Stimulated activated CD4-positive, alpha-beta T cell treated with anti-CD3 and anti-CD28 coated beads, Interleukin-1b, Interleukin-23, amount 100 ng/mL, for 24 hours (primary cell): ENCODE measurements around the gene RAB40C.

Experiments used
- DNase-seq, 4 experiments: peaks; one replicate each; pipeline ENCODE4 v3.0.0-alpha.2; 2020; ENCODE audit warnings: low read depth in 4 of 4, low spot score in 1 of 4

The RAB40C gene

GRCh38 chr16:559021-559380 is 30.9 kb upstream of the RAB40C start:
- no peak for DNase-seq

GRCh38 chr16:559411-560203 is 30.3 kb upstream of the RAB40C start:
- no peak for DNase-seq

GRCh38 chr16:560204-560700 is 29.6 kb upstream of the RAB40C start, which contains the start of gene PRR35:
PRR35 (plus strand) TSS chr16:560394; CDS start chr16:563295, 2,901 bp downstream.
- no peak for DNase-seq

- no peak for DNase-seq
Observed at GRCh38 chr16:560701-561412, 29.0 kb upstream of the RAB40C start.

GRCh38 chr16:561413-561794 is 28.5 kb upstream of the RAB40C start:
- DNase-seq = no peak

GRCh38 chr16:561957-562938 is 27.6 kb upstream of the RAB40C start:
- no peak for DNase-seq

GRCh38 chr16:563072-563644 is 26.7 kb upstream of the RAB40C start:
- DNase-seq = no peak

GRCh38 chr16:564690-565418 is 25.0 kb upstream of the RAB40C start:
- DNase-seq = no peak

- no peak for DNase-seq
Observed at GRCh38 chr16:565419-566330, 24.2 kb upstream of the RAB40C start.

- DNase-seq = peak in 2 of 4 experiments; percentile 19 to 37
Observed at GRCh38 chr16:566475-567372, 23.1 kb upstream of the RAB40C start, which contains the start of gene NHLRC4. NHLRC4 (plus strand) TSS chr16:567005; CDS start chr16:568048, 1,043 bp downstream.

GRCh38 chr16:567373-568256 is 22.3 kb upstream of the RAB40C start:
- DNase-seq = no peak

GRCh38 chr16:568401-569258 is 21.2 kb upstream of the RAB40C start:
- no peak for DNase-seq

- DNase-seq = peak; percentile 32 to 61 (median 49)
Observed at GRCh38 chr16:569445-570254, 20.2 kb upstream of the RAB40C start, which contains the start of gene PIGQ. PIGQ (plus strand) TSS chr16:569968; CDS start chr16:574075, 4,107 bp downstream.

- DNase-seq = no peak
Observed at GRCh38 chr16:572865-573650, 16.8 kb upstream of the RAB40C start.
